ENCODE measurements around the gene LUM.

Gene LUM, protein sequence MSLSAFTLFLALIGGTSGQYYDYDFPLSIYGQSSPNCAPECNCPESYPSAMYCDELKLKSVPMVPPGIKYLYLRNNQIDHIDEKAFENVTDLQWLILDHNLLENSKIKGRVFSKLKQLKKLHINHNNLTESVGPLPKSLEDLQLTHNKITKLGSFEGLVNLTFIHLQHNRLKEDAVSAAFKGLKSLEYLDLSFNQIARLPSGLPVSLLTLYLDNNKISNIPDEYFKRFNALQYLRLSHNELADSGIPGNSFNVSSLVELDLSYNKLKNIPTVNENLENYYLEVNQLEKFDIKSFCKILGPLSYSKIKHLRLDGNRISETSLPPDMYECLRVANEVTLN

DNA sequence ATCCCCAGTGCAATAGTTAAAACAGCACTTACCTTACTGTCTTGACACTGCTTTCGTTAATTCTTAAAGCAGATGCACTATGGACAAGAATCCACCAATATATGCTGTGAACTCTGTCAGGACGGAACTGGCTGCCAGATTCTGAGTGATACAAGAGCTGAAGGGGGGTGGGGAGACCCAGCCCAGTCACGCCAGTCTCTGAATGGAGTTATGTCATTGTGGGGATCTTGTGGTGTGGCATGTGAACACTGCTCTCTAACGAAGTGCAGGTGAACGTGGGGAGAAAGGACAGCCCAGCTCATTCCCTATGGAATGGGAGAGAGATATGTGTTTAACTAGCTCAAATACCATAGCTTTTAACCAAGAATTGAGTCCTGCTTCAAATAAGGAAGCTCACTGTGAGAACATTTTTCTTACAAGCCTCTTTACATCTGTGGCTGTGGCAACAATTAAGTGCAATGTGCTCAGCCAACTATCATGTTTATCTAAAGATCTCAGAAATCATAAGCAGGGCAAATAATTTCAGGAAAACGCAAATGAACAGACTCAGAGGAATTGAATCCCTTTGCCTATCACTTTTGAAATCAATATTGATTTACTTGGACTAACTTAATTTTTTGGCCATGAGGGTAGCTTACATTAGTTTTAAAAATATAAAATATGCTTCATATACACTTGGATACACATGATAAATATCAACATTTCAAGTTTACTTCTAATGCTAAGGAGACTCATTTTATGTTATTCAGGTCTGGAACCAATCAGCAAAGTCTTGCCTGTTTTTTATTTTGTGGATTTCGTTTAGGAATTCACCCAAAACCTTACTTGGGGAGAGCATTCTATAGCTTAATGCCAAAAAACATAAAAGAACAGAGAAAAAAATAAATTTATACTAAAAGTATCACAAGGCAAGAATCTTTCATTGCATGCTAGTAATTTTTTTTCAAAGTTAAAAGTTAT is at the start of gene LUM:
Gene LUM, minus strand, starts transcription at position 129 of the 960 bp plus-strand sequence. CDS start 2,515 bp downstream, outside the sequence.
- DNase-seq (ENCODE audit: low read depth) = no peak

DNA sequence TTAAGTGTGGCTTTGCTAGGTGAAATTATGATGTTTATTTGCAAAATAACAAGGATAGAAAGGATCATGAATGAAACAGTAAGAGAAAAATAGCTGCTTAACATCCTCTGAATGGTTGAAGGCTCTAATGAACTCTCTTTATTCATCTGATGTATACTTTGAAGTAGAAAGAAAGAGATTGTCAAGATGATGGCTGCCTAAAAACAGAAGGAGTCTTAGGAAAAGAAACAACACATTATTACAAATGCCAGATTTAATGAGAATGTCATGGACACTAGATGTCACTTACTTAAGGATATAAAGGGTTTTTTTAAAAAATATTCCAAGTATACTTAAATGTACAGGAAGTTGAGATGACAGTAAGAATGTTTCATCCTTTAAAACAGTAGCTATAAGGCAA is 49.7 kb upstream of the LUM start:
- DNase-seq (ENCODE audit: low read depth) = no peak

DNA sequence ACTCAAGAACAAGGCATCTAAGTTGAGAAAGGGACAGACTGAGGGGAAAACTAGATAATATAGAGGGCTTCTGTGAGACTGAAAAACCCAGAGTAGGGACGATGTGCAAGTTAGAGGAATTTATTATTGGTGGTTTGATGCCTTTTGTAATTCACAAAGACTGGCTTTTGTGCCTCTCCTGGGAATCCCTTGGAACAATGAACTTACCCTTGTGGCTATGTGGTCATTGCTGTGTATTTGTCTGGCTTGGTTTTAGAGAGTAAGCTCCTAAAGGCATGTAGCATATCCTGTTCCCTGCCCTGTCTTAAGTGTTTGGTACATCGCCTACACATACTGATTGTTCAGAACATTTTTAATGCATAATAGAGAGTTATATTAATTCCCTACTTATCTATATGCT is 44.7 kb upstream of the LUM start:
- DNase-seq (ENCODE audit: low read depth) = no peak

DNA sequence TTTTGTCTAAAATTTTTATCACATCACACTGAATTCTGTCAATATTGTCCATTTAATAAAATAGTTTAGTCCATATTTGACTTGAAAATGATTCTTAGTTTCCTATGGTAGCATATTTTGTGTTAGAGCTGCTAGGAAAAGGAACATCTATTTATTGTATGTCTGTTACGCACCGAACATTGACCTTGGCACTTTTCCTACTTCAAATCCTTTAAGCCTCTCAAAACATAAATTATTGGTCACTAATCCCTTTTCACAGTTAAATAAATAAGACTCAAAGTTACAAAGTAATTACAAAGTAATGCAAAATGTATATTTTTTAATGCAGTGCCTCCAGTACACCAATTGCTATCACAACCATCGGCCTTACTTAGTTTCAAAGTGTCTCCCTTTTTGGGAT is 42.8 kb upstream of the LUM start:
- DNase-seq (ENCODE audit: low read depth) = no peak

DNA sequence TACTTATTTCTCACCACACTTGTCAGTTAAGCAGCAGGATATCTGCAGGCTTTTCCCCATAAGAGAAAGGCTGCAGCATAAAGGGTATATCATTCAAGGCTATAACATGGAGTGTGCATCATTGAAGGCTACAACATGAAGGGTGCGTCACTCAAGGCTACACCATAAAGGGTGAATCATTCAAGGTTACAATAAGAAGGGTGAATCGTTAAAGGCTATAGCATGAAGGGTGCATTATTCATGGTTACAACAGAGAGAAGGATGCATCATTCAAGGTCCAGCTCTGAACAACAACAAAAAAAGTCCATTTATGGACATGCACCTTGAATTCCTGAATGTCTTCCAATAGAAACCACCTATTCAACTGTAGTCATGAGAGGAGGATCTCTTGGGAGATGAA is 32.8 kb upstream of the LUM start:
- DNase-seq (ENCODE audit: low read depth) = no peak

DNA sequence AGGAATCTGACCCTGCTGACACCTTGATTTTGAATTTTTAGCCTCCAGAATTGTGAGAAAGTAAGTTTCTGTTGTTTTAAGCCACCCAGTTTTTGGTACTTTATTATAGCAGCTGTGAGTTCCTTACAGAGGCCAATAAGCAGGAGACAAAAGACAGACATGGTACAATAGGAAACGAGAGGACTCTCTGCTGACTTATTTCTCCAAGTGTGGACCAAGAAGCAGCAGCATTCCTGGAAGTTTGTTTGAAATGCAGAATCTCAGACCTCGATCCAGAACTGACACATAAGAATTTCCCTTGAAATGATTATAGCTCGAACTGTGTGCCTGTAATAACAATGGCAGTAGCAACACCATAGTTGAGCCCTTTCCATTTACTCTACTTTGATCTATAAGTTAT is 31.9 kb upstream of the LUM start:
- no peak for DNase-seq (ENCODE audit: low read depth)

DNA sequence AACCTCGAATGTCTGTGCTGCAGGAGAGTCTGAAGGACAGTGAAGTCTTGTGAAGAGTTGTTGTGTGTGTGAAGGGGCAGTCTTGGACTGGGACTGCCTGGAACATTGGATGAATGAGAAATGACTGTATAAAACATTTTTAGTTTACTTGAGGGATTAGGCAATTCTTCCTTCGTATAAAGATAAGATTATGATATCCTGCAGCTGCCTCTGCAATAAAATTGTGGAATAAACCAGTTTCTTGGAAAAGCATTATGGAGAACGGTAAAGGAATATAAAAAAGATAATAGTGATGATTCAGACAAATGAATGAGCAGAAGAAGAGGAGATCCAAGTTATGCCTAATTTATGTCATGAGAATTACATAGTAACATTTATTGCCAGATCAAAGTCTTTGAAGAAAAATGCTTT is 30.9 kb upstream of the LUM start:
- DNase-seq (ENCODE audit: low read depth) = no peak

DNA sequence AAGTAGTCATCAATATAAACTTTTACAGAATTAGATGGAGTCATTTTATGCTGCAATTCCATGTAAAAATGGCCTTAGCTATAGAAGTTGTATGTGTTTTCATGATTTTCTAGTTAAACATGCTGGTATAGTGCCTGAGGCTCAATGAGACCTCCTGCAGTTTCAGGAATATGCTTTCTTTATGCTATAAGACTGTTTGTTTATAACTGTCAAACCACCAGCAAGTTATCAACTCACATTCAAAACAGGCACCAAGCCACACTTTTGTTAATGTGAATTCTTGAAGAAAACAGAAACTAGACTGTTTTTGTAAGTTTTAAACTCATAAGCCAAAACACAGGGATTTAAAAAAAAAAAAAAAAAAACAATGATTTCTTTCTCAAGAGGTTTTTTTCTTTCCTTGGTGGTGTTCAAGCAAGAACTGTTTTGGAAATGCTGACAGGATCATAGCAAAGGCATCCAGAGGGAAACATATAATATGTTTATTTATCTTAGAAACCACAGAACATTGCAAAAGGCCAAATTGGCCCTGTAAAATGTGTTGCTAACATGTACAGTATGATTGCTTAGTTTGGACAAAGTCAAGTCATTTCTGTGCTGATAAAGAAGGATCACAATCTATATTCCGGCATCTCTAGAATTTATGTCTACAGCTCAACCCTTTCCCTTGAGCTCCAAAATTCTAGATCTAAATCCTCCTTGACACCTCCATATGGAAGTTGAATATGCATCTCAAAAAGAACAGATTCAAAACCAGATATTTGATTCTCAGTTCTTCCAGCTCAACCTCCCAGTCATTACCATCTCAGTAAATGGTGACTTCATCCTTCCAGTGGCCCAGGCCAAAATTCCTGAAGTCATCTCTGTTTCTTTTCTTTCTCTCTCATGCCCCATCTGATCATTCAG is 29.0 kb upstream of the LUM start:
- no peak for DNase-seq (ENCODE audit: low read depth)

DNA sequence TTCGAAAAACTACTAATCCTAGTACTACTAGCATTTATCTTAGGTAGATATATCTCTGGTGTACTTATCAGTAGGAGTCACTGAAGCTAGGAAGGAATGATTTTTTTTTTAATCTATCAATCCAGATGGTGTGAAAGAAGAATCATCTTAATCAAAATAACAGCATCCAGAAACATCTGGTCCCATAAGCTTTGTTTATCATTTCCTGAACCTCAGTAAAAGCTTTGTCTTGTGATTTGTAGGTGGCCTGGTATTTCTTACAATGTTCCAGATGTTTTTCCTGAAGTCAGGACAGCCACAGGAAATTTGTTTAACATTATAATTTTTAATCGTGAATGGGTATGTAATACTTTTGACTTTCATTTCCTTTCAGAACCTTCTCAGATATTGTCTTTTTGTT is 28.0 kb upstream of the LUM start:
- no peak for DNase-seq (ENCODE audit: low read depth)

DNA sequence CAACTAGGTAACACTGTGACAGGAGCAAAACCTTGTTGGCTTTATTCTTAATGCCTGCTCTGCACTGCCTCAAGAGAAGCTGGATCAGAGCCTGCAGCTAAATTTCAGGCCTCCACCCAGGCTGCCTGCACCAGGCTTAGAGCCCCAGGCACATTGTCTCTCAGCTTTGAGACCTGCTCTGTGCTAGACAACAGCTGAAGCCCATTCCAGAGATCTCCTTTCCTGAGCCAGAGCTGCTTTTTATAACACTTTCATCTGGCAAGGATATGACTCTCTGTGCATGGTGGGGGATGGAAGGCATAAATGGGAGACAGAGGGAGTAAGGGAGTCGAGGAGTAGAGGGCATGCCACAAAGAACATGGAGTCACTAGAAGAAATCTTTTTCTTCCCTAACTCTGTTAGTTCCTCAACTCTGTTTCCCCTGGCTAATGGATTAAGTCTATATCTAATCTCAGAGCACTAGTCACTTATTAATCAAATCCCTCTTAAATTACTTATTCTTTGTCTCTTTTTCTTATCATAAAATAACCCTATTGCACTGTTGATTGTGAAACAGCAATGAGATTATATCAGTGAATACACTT is 27.1 kb upstream of the LUM start:
- DNase-seq (ENCODE audit: low read depth) = no peak

DNA sequence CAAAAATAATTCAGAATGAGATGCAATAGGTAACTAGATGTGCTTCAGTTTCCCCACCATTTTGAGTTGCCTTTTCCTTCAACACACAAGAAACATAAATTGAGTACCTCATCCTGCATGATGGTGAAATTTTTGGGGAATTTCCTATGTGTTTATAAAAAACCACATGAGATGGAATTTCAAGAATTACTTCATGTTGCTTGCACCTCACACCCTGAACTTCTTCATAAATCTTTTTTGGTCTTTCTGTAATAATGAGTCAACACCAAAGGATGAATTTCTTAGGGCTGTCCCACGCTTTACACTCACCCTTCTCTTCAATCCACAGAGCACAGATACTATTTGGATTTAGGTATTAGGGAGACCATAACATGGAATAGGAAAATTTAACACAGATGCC is 22.6 kb upstream of the LUM start:
- no peak for DNase-seq (ENCODE audit: low read depth)

DNA sequence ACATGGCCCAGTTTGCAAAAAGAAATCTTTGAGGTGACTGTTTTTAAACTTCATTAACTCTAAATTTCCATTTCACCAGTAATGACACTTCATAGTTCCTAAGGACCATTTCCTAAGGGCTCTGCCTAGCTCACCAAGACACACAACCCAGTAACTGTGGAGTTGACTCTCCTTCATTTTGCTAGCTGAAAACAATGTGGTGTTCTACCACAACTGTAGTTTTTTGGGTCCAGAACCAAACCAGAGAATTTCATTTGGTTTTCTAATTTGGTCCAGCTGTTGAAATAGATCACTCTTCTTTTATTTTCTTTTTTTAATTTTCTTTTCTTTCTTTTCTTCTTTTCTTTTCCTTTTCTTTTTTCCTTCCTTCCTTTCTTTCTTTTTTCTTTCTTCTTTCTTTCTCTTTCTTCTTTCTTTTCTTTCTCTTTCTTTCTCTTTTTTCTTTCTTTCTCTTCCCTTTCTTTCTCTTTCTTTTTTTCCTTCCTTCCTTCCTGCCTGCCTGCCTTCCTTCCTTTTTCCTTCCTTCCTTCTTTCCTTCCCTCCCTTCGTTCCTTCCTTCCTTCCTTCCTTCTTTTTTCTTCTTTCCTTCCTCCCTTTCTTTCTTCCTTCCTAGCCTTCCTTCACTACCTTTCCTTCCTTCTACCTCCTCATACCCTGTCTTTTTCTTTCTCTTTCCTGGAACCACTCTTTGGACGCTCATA is 18.5 kb upstream of the LUM start:
- DNase-seq (ENCODE audit: low read depth) = no peak

DNA sequence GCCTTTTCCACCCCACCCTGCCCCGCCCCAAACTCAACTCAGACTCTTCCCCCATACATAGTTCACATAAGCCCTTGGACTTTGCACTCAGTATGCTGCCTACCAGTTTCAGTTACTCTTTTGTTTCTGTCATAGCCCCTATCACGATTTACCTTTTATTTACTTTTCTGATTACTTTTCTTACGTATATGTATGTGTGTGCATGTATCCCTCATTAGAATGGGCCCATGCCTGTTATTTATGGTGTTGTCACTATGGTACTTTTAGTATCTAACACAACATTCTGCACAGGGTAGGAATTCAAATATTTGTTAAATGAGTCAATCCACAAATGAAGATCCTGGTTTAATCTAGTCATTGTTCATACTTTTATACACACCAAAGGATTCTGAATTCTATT is 16.5 kb upstream of the LUM start:
- DNase-seq (ENCODE audit: low read depth) = no peak

DNA sequence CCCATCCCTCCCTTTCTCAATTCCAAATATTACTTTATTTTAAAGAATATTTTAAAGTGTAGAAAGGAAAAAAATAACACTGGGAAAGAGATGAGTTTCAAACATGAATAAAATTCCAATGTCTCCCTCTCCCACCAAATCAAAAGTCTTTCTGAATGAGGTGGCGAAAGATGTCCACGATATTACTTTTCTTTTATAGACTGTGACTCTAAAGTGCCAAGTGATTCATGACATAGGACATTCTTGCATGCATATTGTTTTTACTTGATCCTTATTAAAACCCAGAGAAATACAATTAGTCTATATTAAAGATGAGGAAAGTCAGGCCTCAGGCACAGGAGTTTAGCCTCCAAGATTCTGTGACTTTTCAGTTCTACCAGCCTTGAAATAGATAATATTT is 16.0 kb upstream of the LUM start:
- no peak for DNase-seq (ENCODE audit: low read depth)

DNA sequence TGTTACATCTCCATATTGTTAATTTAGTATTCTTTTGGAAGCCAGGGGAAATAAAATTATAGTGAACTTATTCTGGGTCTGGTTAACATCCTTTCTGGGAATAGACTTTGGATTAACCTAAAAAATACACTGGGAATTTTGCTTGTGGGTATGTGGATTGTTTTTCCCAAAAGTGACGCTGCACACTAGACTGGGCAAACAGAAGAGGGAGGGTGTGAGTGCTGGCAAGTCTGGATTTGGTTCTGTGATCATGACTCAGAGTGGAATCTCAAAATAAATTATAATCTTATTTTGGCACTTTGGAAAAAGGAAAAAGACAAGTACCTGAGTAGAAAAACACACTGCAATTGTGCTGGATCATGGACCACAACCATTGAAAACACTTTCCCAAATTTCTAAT is 15.2 kb upstream of the LUM start:
- DNase-seq (ENCODE audit: low read depth) = no peak

DNA sequence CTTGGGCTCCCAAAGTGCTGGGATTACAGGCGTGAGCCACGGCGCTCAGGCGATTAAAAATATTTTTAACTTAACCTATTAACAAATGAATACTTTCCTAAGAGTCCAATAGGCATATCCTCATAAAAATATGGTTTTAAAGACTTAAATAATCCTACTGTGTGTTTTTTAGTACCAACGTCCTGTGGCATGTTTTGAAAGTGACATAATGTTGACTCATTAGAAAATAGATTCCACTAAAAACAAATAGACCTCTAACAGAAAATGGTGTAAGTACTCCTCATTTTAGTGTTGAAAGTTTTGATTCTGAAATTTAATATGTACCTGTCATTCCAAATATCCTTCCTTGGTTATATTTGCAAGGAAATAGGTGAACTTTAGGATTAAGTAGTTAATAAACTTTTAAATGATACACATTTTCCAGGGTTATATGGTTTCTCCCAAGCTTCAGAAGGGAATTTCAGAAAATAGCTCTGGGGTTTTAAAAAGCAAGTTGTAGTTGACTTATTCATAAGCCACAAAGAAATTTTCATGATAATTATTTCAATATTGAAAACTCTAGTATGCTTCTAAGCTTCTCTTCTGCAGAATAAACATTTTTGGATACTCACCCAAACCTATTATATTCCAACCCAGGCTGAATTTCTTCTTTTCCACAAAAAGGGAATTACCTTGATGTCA is 12.1 kb upstream of the LUM start:
- no peak for DNase-seq (ENCODE audit: low read depth)

DNA sequence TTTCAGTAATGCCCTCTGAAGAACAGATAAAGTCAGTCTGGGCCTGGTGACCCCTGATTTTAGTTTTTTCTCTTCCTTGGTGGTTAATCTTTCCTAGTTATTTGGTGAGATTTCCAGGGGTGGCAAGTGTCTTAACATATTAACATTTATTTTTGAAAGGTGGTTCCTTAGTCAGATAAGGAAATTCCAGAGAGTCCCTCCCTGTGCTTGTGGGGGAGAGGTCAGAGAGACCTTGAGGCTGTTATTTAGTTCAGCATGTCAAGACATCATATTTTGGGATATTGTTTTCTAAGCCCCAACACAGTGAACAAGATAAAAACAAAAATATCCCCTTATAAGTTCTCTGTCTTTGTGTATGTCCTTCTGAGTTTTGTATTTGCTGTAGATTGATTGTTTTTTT is 9.5 kb upstream of the LUM start:
- DNase-seq (ENCODE audit: low read depth) = no peak

DNA sequence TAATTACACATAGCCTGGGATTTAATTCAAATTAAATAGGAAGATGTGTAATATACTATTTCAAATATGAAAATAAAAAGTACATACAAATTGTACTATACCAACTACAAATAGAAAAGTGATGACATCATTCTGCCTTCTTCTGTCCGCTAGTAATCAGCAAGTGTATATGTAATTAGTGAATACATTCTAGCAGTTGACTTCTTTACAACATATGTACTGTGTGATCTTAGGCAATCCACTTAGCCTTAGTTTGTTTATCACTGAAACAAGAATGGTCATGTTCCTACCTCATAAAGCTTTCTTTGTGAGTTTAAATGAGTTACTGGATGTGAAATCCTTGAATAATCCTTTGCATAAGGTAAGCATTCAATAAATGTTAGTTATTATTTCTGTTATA is 7.8 kb upstream of the LUM start:
- no peak for DNase-seq (ENCODE audit: low read depth)

DNA sequence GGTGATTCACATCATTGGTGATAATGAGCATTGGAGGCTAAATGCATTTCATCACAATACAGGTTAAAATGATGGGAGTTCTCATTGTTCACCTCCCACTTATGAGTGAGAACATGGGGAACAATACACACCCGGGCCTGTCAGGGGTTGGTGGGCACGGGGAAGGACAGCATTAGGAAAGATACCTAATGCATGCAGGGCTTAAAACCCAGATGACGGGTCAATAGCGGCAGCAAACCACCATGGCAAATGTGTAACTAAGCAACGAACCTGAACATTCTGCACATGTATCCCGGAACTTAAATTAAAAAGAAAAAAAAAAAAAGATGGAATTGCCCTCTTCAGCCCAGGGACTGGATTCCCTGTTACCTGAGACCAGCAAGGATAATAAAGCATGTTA is 2.3 kb upstream of the LUM start:
- DNase-seq (ENCODE audit: low read depth) = no peak

DNA sequence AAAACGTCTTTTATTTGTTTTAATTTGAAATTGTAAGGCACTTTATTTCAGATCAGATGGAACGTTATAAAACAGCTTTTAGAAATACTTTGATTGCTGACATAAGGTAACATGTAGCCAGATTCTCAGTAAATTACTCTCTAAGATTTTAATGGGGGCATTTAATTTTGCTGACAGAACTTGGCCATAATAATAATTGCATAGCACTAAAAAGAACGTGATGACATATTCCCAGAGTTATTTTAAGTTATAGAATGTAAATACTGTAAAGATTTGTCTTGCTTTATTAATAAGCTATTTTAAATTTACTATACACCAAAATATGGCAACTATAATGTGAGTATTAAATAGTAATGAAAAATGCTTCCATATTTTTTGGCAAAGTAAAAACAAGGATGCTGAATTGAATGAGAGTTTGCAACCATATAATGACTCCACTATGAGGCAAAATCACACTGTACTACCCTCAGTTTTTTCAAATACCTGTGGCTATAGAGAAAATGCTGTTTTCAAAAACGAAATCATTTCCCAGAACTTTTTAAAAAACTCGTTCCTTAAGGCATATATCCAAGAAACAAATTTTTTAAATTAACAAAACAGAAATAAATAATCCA is 876 bp downstream of the LUM start:
- DNase-seq (ENCODE audit: low read depth) = no peak
